IMR-90 (cell line): ENCODE data around the gene GRIN2A. TPM values are rescaled to one million over a fixed set of nuclear protein-coding genes. Genes with fewer than 3 reads are reported as not detected.

Source experiments
- ATAC-seq: fragments of 200-7000 bp; cut with Tn5 transposase; 2 replicates; pipeline ENCODE4 v1.9.1; 2020; ENCODE audit warnings: low read depth, mild to moderate bottlenecking, moderate library complexity
- BruUV-seq: library from RNA; stranded (reverse); fragments of 400-500 nt; replicated peaks from 2 replicates; lab custom pipeline; 2021; lab: Mats Ljungman, UMichigan
- CTCF ChIA-PET: fragments of 300-600 bp; formaldehyde crosslinking; extraction: SDS; loops from one replicate; lab custom pipeline; 2021; ENCODE audit warnings: antibody characterized with exemption; lab: Yijun Ruan, JAX
- POLR2A ChIA-PET: fragments of 300-600 bp; sonication (Branson Sonifier 250); formaldehyde crosslinking; loops from one replicate; lab custom pipeline; 2022; ENCODE audit warnings: antibody characterized with exemption; ENCODE audit not compliant: unreplicated experiment; lab: Charles Lee
- DNase-seq: peaks from one replicate; pipeline ENCODE4 v3.0.0; 2013
- H2AFZ ChIP-seq: replicated peaks from 2 replicates; pipeline ENCODE3; 2013; ENCODE audit warnings: low read length, mild to moderate bottlenecking; ENCODE audit not compliant: poor library complexity
- H2AK5ac ChIP-seq: 2 replicates; pipeline ENCODE4 v1.6.1; 2013; ENCODE audit warnings: low read depth, low read length, inconsistent platforms
- H2AK9ac ChIP-seq: replicated peaks from 2 replicates; pipeline ENCODE3; 2013; ENCODE audit warnings: mild to moderate bottlenecking, low read depth, low read length, moderate library complexity; ENCODE audit not compliant: poor library complexity
- H2BK120ac ChIP-seq: 2 replicates; pipeline ENCODE4 v1.6.1; 2013; ENCODE audit warnings: low read depth, low read length, inconsistent platforms
- H2BK15ac ChIP-seq: 3 replicates; pipeline ENCODE4 v1.6.1; 2013; ENCODE audit warnings: low read depth, low read length, inconsistent platforms
- H2BK20ac ChIP-seq: 2 replicates; pipeline ENCODE4 v1.6.1; 2013; ENCODE audit warnings: low read depth, mild to moderate bottlenecking, inconsistent platforms, low read length, moderate library complexity
- H2BK5ac ChIP-seq: 2 replicates; pipeline ENCODE4 v1.6.1; 2013; ENCODE audit warnings: mild to moderate bottlenecking, low read depth, low read length, inconsistent platforms; ENCODE audit not compliant: poor library complexity, severe bottlenecking
- H3K14ac ChIP-seq: replicated peaks from 2 replicates; pipeline ENCODE4 v1.6.1; 2013; ENCODE audit warnings: low read depth, low read length, inconsistent platforms
- H3K18ac ChIP-seq: 2 replicates; pipeline ENCODE4 v1.6.1; 2013; ENCODE audit warnings: low read depth, low read length, control low read depth
- H3K23ac ChIP-seq: 2 replicates; pipeline ENCODE4 v1.6.1; 2013; ENCODE audit warnings: low read depth, low read length, inconsistent platforms
- H3K27ac ChIP-seq: 2 replicates; pipeline ENCODE4 v1.5.1; 2013; ENCODE audit warnings: mild to moderate bottlenecking, control low read depth, low read length; ENCODE audit not compliant: insufficient read depth
- H3K27me3 ChIP-seq: 2 replicates; pipeline ENCODE4 v1.6.1; 2013; ENCODE audit warnings: low read length; ENCODE audit not compliant: control insufficient read depth, insufficient read depth
- H3K36me3 ChIP-seq: 2 replicates; pipeline ENCODE4 v1.6.1; 2013; ENCODE audit warnings: low read length, mixed read lengths; ENCODE audit not compliant: control insufficient read depth, insufficient read depth
- H3K4ac ChIP-seq: 2 replicates; pipeline ENCODE4 v1.6.1; 2013; ENCODE audit warnings: low read depth, low read length, inconsistent platforms
- H3K4me1 ChIP-seq: 2 replicates; pipeline ENCODE4 v1.6.1; 2013; ENCODE audit warnings: low read length, mixed read lengths; ENCODE audit not compliant: control insufficient read depth, insufficient read depth
- H3K4me2 ChIP-seq: 2 replicates; pipeline ENCODE4 v1.6.1; 2013; ENCODE audit warnings: low read depth, mild to moderate bottlenecking, control low read depth, low read length, moderate library complexity
- H3K4me3 ChIP-seq: 2 replicates; pipeline ENCODE4 v1.5.1; 2013; ENCODE audit warnings: low read depth, mild to moderate bottlenecking, control low read depth, low read length, moderate library complexity; ENCODE audit not compliant: insufficient read depth
- H3K56ac ChIP-seq: 2 replicates; pipeline ENCODE4 v1.6.1; 2013; ENCODE audit warnings: low read length, inconsistent platforms; ENCODE audit not compliant: insufficient read depth; ENCODE audit errors: extremely low read depth
- H3K79me1 ChIP-seq, 2 experiments: 2 replicates each; pipeline ENCODE4 v1.6.1; 2013; ENCODE audit warnings: low read length in 2 of 2, inconsistent platforms in 1 of 2, low read depth in 1 of 2
- H3K9ac ChIP-seq: 2 replicates; pipeline ENCODE4 v1.6.1; 2013; ENCODE audit warnings: low read depth, low read length, control low read depth
- H3K9me1 ChIP-seq: 2 replicates; pipeline ENCODE4 v1.6.1; 2013; ENCODE audit warnings: low read length, inconsistent platforms; ENCODE audit not compliant: insufficient read depth
- H3K9me3 ChIP-seq: 2 replicates; pipeline ENCODE4 v1.6.1; 2013; ENCODE audit warnings: low read length; ENCODE audit not compliant: control insufficient read depth, insufficient read depth
- H4K20me1 ChIP-seq: 2 replicates; pipeline ENCODE4 v1.6.1; 2013; ENCODE audit warnings: low read length, inconsistent platforms; ENCODE audit not compliant: insufficient read depth
- H4K5ac ChIP-seq: 2 replicates; pipeline ENCODE4 v1.6.1; 2013; ENCODE audit warnings: mild to moderate bottlenecking, low read depth, low read length, control low read depth
- H4K8ac ChIP-seq, 2 experiments: 2 replicates each; pipeline ENCODE4 v1.6.1; 2013; ENCODE audit warnings: low read depth in 2 of 2, low read length in 2 of 2, control low read depth in 1 of 2, inconsistent platforms in 1 of 2
- H4K91ac ChIP-seq: 2 replicates; pipeline ENCODE4 v1.6.1; 2013; ENCODE audit warnings: low read depth, low read length, inconsistent platforms; ENCODE audit not compliant: insufficient read depth
- BHLHE40 ChIP-seq: fragments of 150-350 bp; IDR thresholded peaks from 2 replicates; pipeline ENCODE4 v1.6.1; 2016; ENCODE audit warnings: mild to moderate bottlenecking, low read depth, low read length
- CEBPB ChIP-seq: IDR thresholded peaks from 2 replicates; pipeline ENCODE4 v1.6.1; 2012; ENCODE audit warnings: low read depth, low read length, improper control_type of control experiment
- CHD1 ChIP-seq: IDR thresholded peaks from 2 replicates; pipeline ENCODE4 v1.6.1; 2012; ENCODE audit warnings: low read depth, low read length, improper control_type of control experiment
- FOS ChIP-seq: fragments of 150-350 bp; IDR thresholded peaks from 2 replicates; pipeline ENCODE4 v1.6.1; 2016; ENCODE audit warnings: low read depth, low read length
- MAFK ChIP-seq: IDR thresholded peaks from 2 replicates; pipeline ENCODE4 v1.6.1; 2012; ENCODE audit warnings: low read depth, low read length, improper control_type of control experiment
- MAZ ChIP-seq: IDR thresholded peaks from 2 replicates; pipeline ENCODE4 v1.6.1; 2012; ENCODE audit warnings: low read depth, mild to moderate bottlenecking, low read length, improper control_type of control experiment, moderate library complexity, borderline replicate concordance
- MXI1 ChIP-seq: IDR thresholded peaks from 2 replicates; pipeline ENCODE4 v1.6.1; 2012; ENCODE audit warnings: low read depth, mild to moderate bottlenecking, low read length, moderate library complexity, borderline replicate concordance
- NFE2L2 ChIP-seq: fragments of 150-350 bp; IDR thresholded peaks from 2 replicates; pipeline ENCODE4 v1.6.1; 2016; ENCODE audit warnings: low read depth, mild to moderate bottlenecking, low read length
- POLR2A ChIP-seq: IDR thresholded peaks from 2 replicates; pipeline ENCODE4 v1.6.1; 2012; ENCODE audit warnings: mild to moderate bottlenecking, low read depth, low read length
- RAD21 ChIP-seq: IDR thresholded peaks from 2 replicates; pipeline ENCODE4 v1.6.1; 2012; ENCODE audit warnings: low read length, improper control_type of control experiment
- RCOR1 ChIP-seq: IDR thresholded peaks from 2 replicates; pipeline ENCODE4 v1.6.1; 2012; ENCODE audit warnings: mild to moderate bottlenecking, low read length, improper control_type of control experiment; ENCODE audit not compliant: insufficient replicate concordance
- RFX5 ChIP-seq: IDR thresholded peaks from 2 replicates; pipeline ENCODE4 v1.8.0; 2012; ENCODE audit warnings: low read depth, mild to moderate bottlenecking, low read length, moderate library complexity
- SMC3 ChIP-seq: fragments of 150-350 bp; IDR thresholded peaks from 2 replicates; pipeline ENCODE4 v1.6.1; 2016; ENCODE audit warnings: low read depth, mild to moderate bottlenecking, antibody characterized with exemption, low read length, moderate library complexity
- WGBS, 2 experiments: methylation state at CpG; one replicate each; pipeline versions ENCODE4 v1.1.5 to v1.1.7; 2013; ENCODE audit warnings: missing lambda C conversion rate in 2 of 2; ENCODE audit not compliant: insufficient read length in 1 of 2; ENCODE audit errors: extremely low coverage in 2 of 2; 5-methylcytosine and 5-hydroxymethylcytosine counted together
- dilution Hi-C: fragments of 300-500 bp; cut with HindIII; formaldehyde crosslinking; loops from one replicate; pipeline ENCODE4 v1.14.3; 2018; ENCODE audit warnings: low sequenced_read_pairs; ENCODE audit not compliant: unreplicated experiment
- in situ Hi-C: fragments of 300-500 bp; cut with MboI; formaldehyde crosslinking; loops from 3 replicates; pipeline ENCODE4 v1.14.3; 2019; ENCODE audit warnings: low sequenced_read_pairs, inconsistent platforms, mixed read lengths
- intact Hi-C: fragments of 100-400 bp; cut with micrococcal nuclease; formaldehyde crosslinking; loops from 2 replicates; pipeline ENCODE4 v1.10.0; 2022
- polyA plus RNA-seq, 3 experiments: library from polyadenylated mRNA; depleted of rRNA; stranded (reverse); fragments of >200 nt; gene quantifications; 2 replicates each; pipeline ENCODE4 v1.2.3, GENCODE V29; 2012; ENCODE audit warnings: low replicate concordance in 1 of 3
- total RNA-seq: library from RNA; depleted of rRNA; stranded (reverse); fragments of >200 nt; gene quantifications from 2 replicates; pipeline ENCODE4 v1.2.3, GENCODE V29; 2012
- TF ChIP-seq, protein P1 (sequence below): fragments of 150-350 bp; IDR thresholded peaks from 2 replicates; pipeline ENCODE4 v1.6.1; 2017; ENCODE audit warnings: mild to moderate bottlenecking, antibody characterized with exemption, low read length, low read depth
- TF ChIP-seq, protein P2 (sequence below): fragments of 150-350 bp; IDR thresholded peaks from 2 replicates; pipeline ENCODE4 v1.6.1; 2016; ENCODE audit warnings: low read depth, mild to moderate bottlenecking, low read length, moderate library complexity, borderline replicate concordance
- TF ChIP-seq, protein P3 (sequence below): conservative IDR thresholded peaks from 2 replicates; pipeline ENCODE4 v1.5.1; 2012; ENCODE audit warnings: mild to moderate bottlenecking, low read depth, low read length, improper control_type of control experiment

The GRIN2A gene
- total and polyA plus RNA-seq, 2 of the 4 experiments (the other 2 are of a cell fraction), result under 0.01 TPM; not detected in 1

DNA sequence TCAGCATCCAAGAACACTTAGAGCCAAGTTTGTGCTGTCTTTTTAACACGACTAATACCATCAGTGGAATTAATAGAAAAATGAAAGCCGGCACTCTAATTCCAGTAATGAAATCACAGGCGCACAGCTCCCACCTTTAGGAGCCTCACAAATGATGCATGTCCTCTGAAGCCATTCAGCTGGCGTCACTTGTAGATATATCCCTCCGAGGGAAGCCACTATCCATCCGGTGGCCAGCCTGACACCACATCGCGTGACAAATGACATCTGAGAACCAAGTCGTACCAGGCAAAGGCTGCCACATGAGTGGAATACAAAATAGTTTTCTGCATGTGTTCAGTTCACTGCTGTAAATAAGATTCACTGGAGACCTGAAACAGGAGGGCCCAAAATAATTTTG lies 205.6 kb downstream of the GRIN2A start:
- WGBS, 2 experiments, result no CpG with 5 or more reads among the region's 9 CpGs
- no peak for ATAC-seq
- in situ Hi-C loops, result no loop called here

More for the DNA sequence above, 205.6 kb downstream of the GRIN2A start:
- Histone ChIP-seq H3K79me1 (no peaks in the 10 kb centered on the region), H4K5ac (no peak overlapping the region), H4K20me1 (no peaks in the 10 kb centered on the region), H3K27me3 (no peaks in the 10 kb centered on the region), H2AK5ac (no peak overlapping the region), H2AFZ (no peak overlapping the region), H3K9ac (no peak overlapping the region), H3K56ac (no peak overlapping the region), H2BK5ac (no peak overlapping the region), H2BK20ac (no peak overlapping the region), H3K4ac (no peak overlapping the region), H3K36me3 (no peaks in the 10 kb centered on the region), H3K23ac (no peak overlapping the region), H3K27ac (no peak overlapping the region), H3K14ac (no peak overlapping the region), H3K4me3 (no peak overlapping the region), H3K18ac (no peak overlapping the region), H2BK120ac (no peak overlapping the region), H3K9me3 (peaks cover 10% of the 10 kb centered on the region), H4K91ac (no peak overlapping the region), H2AK9ac (no peak overlapping the region), H3K9me1 (no peaks in the 10 kb centered on the region), H4K8ac (no peak overlapping the region), H3K4me1 (no peaks in the 10 kb centered on the region), H3K4me2 (no peak overlapping the region), H2BK15ac (no peak overlapping the region)
- DNase-seq, result no peak
- ChIA-PET CTCF (no interaction called here), POLR2A (no interaction called here)
- dilution Hi-C loops (no loop called here), intact Hi-C loops (no loop called here)
- BruUV-seq, result no TSS peak
- TF ChIP-seq CEBPB, result no peak
- TF ChIP-seq, protein P1, sequence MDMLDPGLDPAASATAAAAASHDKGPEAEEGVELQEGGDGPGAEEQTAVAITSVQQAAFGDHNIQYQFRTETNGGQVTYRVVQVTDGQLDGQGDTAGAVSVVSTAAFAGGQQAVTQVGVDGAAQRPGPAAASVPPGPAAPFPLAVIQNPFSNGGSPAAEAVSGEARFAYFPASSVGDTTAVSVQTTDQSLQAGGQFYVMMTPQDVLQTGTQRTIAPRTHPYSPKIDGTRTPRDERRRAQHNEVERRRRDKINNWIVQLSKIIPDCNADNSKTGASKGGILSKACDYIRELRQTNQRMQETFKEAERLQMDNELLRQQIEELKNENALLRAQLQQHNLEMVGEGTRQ, result no peak
- no peak for TF ChIP-seq RCOR1
- TF ChIP-seq CHD1, result no peak
- TF ChIP-seq, protein P2, sequence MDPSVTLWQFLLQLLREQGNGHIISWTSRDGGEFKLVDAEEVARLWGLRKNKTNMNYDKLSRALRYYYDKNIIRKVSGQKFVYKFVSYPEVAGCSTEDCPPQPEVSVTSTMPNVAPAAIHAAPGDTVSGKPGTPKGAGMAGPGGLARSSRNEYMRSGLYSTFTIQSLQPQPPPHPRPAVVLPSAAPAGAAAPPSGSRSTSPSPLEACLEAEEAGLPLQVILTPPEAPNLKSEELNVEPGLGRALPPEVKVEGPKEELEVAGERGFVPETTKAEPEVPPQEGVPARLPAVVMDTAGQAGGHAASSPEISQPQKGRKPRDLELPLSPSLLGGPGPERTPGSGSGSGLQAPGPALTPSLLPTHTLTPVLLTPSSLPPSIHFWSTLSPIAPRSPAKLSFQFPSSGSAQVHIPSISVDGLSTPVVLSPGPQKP, result no peak
- no peak for TF ChIP-seq RAD21
- no peak for TF ChIP-seq SMC3
- no peak for TF ChIP-seq POLR2A
- no peak for TF ChIP-seq MAZ
- TF ChIP-seq, protein P3, sequence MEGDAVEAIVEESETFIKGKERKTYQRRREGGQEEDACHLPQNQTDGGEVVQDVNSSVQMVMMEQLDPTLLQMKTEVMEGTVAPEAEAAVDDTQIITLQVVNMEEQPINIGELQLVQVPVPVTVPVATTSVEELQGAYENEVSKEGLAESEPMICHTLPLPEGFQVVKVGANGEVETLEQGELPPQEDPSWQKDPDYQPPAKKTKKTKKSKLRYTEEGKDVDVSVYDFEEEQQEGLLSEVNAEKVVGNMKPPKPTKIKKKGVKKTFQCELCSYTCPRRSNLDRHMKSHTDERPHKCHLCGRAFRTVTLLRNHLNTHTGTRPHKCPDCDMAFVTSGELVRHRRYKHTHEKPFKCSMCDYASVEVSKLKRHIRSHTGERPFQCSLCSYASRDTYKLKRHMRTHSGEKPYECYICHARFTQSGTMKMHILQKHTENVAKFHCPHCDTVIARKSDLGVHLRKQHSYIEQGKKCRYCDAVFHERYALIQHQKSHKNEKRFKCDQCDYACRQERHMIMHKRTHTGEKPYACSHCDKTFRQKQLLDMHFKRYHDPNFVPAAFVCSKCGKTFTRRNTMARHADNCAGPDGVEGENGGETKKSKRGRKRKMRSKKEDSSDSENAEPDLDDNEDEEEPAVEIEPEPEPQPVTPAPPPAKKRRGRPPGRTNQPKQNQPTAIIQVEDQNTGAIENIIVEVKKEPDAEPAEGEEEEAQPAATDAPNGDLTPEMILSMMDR, result no peak
- no peak for TF ChIP-seq FOS
- no peak for TF ChIP-seq MXI1
- no peak for TF ChIP-seq BHLHE40
- no peak for TF ChIP-seq MAFK
- TF ChIP-seq NFE2L2, result no peak
- TF ChIP-seq RFX5, result no peak
